Measurements from ENCODE around the gene ZNF184. TPM values are rescaled to one million over a fixed set of nuclear protein-coding genes. Genes with fewer than 3 reads are reported as not detected.

ZNF184 gene
- total RNA-seq, 1 experiment from 2014 or later: 10.2 TPM

GRCh38 chr6:27406085-27406484 lies 66.8 kb downstream of the ZNF184 start:
- peaks cover 12% of the 10 kb centered on the region for H3K36me3 ChIP-seq (ENCODE audit: low read depth, low read length)
- intact Hi-C loops (cut with micrococcal nuclease): no loop called here
- no peak overlapping the region for H3K9ac ChIP-seq (ENCODE audit: low read length)
- H3K9me3 ChIP-seq (ENCODE audit: low read length): peaks cover 9% of the 10 kb centered on the region
- H2AFZ ChIP-seq (ENCODE audit: low read length): no peak overlapping the region
- ChIA-PET POLR2A (ENCODE audit: unreplicated experiment) (no interaction called here), CTCF (no interaction called here)
- H3F3A ChIP-seq (ENCODE audit: low read length, unreplicated experiment): no peaks in the 10 kb centered on the region
- no peak for ATAC-seq
- H3K27me3 ChIP-seq (ENCODE audit: low read length): no peaks in the 10 kb centered on the region
- TF ChIP-seq, protein P1, sequence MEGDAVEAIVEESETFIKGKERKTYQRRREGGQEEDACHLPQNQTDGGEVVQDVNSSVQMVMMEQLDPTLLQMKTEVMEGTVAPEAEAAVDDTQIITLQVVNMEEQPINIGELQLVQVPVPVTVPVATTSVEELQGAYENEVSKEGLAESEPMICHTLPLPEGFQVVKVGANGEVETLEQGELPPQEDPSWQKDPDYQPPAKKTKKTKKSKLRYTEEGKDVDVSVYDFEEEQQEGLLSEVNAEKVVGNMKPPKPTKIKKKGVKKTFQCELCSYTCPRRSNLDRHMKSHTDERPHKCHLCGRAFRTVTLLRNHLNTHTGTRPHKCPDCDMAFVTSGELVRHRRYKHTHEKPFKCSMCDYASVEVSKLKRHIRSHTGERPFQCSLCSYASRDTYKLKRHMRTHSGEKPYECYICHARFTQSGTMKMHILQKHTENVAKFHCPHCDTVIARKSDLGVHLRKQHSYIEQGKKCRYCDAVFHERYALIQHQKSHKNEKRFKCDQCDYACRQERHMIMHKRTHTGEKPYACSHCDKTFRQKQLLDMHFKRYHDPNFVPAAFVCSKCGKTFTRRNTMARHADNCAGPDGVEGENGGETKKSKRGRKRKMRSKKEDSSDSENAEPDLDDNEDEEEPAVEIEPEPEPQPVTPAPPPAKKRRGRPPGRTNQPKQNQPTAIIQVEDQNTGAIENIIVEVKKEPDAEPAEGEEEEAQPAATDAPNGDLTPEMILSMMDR (conservative IDR thresholded peaks at IDR 0.05; ENCODE audit: low read depth, low read length): no peak
- TF ChIP-seq EZH2phosphoT487 (IDR thresholded peaks at IDR 0.05; ENCODE audit: borderline replicate concordance, low read length) (no peak), EZH2 (IDR thresholded peaks at IDR 0.05; ENCODE audit: low read length, unreplicated experiment) (no peak)
- no peak overlapping the region for H3K4me2 ChIP-seq (ENCODE audit: low read length)
- H3K27ac ChIP-seq (ENCODE audit: low read length): no peak overlapping the region
- no peaks in the 10 kb centered on the region for H3K9me2 ChIP-seq (replicated peaks; ENCODE audit: low read length)
- no peak for DNase-seq
- no TSS peak for BruUV-seq (replicated peaks)
- H3K79me2 ChIP-seq (ENCODE audit: low read length): no peaks in the 10 kb centered on the region
- H3K4me3 ChIP-seq (ENCODE audit: low read length): no peak overlapping the region
- no peaks in the 10 kb centered on the region for H4K20me1 ChIP-seq (ENCODE audit: low read length)
- H3K4me1 ChIP-seq (ENCODE audit: insufficient read depth, low read length): no peaks in the 10 kb centered on the region

- BruUV-seq (replicated peaks): no TSS peak
These were observed 71.8 kb downstream of the ZNF184 start for GRCh38 chr6:27400877-27401642.

More at GRCh38 chr6:27400877-27401642, 71.8 kb downstream of the ZNF184 start:
- ATAC-seq: no peak
- Histone ChIP-seq H3K4me3 (ENCODE audit: low read length) (peak overlapping the region; percentile 11; the same call in 1 of the 2 replicates), H3K27ac (ENCODE audit: low read length) (no peak overlapping the region), H3F3A (ENCODE audit: low read length, unreplicated experiment) (no peaks in the 10 kb centered on the region), H3K9me3 (ENCODE audit: low read length) (peaks cover 34% of the 10 kb centered on the region), H3K4me1 (ENCODE audit: insufficient read depth, low read length) (no peaks in the 10 kb centered on the region), H3K36me3 (ENCODE audit: low read depth, low read length) (peaks cover 57% of the 10 kb centered on the region), H4K20me1 (ENCODE audit: low read length) (no peaks in the 10 kb centered on the region), H3K9ac (ENCODE audit: low read length) (no peak overlapping the region), H3K79me2 (ENCODE audit: low read length) (no peaks in the 10 kb centered on the region), H2AFZ (ENCODE audit: low read length) (no peak overlapping the region), H3K9me2 (replicated peaks; ENCODE audit: low read length) (no peaks in the 10 kb centered on the region), H3K4me2 (ENCODE audit: low read length) (no peak overlapping the region), H3K27me3 (ENCODE audit: low read length) (no peaks in the 10 kb centered on the region)
- CTCF ChIA-PET: no interaction called here
- intact Hi-C loops (cut with micrococcal nuclease): no loop called here
- POLR2A ChIA-PET (ENCODE audit: unreplicated experiment): no interaction called here
- TF ChIP-seq, protein P1 (conservative IDR thresholded peaks at IDR 0.05; ENCODE audit: low read depth, low read length): no peak
- no peak for TF ChIP-seq EZH2phosphoT487 (IDR thresholded peaks at IDR 0.05; ENCODE audit: borderline replicate concordance, low read length)
- no peak for TF ChIP-seq EZH2 (IDR thresholded peaks at IDR 0.05; ENCODE audit: low read length, unreplicated experiment)
- no peak for DNase-seq

Other genes with a start within 250 kb of the ZNF184 start
- 7.3 and 15.9 TPM in 2 replicates for gene PRSS16, start 225.4 kb downstream of the ZNF184 start, total RNA-seq (2014; rRNA removed)
- gene POM121L2, start 160.8 kb downstream of the ZNF184 start, total RNA-seq (2014; rRNA removed): not detected in 2 replicates
- 1.7 and 5.9 TPM in 2 replicates for gene ZNF391, start 84.3 kb downstream of the ZNF184 start, total RNA-seq (2014; rRNA removed)